IMR-90 (cell line): ENCODE data around the gene SPAAR. TPM values are rescaled to one million over a fixed set of nuclear protein-coding genes. Genes with fewer than 3 reads are reported as not detected.
A peak's percentile ranks its signal among the peaks of the same experiment; 100 is the strongest.

ENCODE experiments used
- ATAC-seq: fragments of 200-7000 bp; cut with Tn5 transposase; 2 replicates; pipeline ENCODE4 v1.9.1; 2020; ENCODE audit warnings: low read depth, mild to moderate bottlenecking, moderate library complexity
- BruUV-seq: library from RNA; stranded (reverse); fragments of 400-500 nt; replicated peaks from 2 replicates; lab custom pipeline; 2021; lab: Mats Ljungman, UMichigan
- CTCF ChIA-PET: fragments of 300-600 bp; formaldehyde crosslinking; extraction: SDS; loops from one replicate; lab custom pipeline; 2021; ENCODE audit warnings: antibody characterized with exemption; lab: Yijun Ruan, JAX
- POLR2A ChIA-PET: fragments of 300-600 bp; sonication (Branson Sonifier 250); formaldehyde crosslinking; loops from one replicate; lab custom pipeline; 2022; ENCODE audit warnings: antibody characterized with exemption; ENCODE audit not compliant: unreplicated experiment; lab: Charles Lee
- DNase-seq: peaks from one replicate; pipeline ENCODE4 v3.0.0; 2013
- H2AFZ ChIP-seq: replicated peaks from 2 replicates; pipeline ENCODE3; 2013; ENCODE audit warnings: low read length, mild to moderate bottlenecking; ENCODE audit not compliant: poor library complexity
- H2AK5ac ChIP-seq: 2 replicates; pipeline ENCODE4 v1.6.1; 2013; ENCODE audit warnings: low read depth, low read length, inconsistent platforms
- H2AK9ac ChIP-seq: replicated peaks from 2 replicates; pipeline ENCODE3; 2013; ENCODE audit warnings: mild to moderate bottlenecking, low read depth, low read length, moderate library complexity; ENCODE audit not compliant: poor library complexity
- H2BK120ac ChIP-seq: 2 replicates; pipeline ENCODE4 v1.6.1; 2013; ENCODE audit warnings: low read depth, low read length, inconsistent platforms
- H2BK15ac ChIP-seq: 3 replicates; pipeline ENCODE4 v1.6.1; 2013; ENCODE audit warnings: low read depth, low read length, inconsistent platforms
- H2BK20ac ChIP-seq: 2 replicates; pipeline ENCODE4 v1.6.1; 2013; ENCODE audit warnings: low read depth, mild to moderate bottlenecking, inconsistent platforms, low read length, moderate library complexity
- H2BK5ac ChIP-seq: 2 replicates; pipeline ENCODE4 v1.6.1; 2013; ENCODE audit warnings: mild to moderate bottlenecking, low read depth, low read length, inconsistent platforms; ENCODE audit not compliant: poor library complexity, severe bottlenecking
- H3K14ac ChIP-seq: replicated peaks from 2 replicates; pipeline ENCODE4 v1.6.1; 2013; ENCODE audit warnings: low read depth, low read length, inconsistent platforms
- H3K18ac ChIP-seq: 2 replicates; pipeline ENCODE4 v1.6.1; 2013; ENCODE audit warnings: low read depth, low read length, control low read depth
- H3K23ac ChIP-seq: 2 replicates; pipeline ENCODE4 v1.6.1; 2013; ENCODE audit warnings: low read depth, low read length, inconsistent platforms
- H3K27ac ChIP-seq: 2 replicates; pipeline ENCODE4 v1.5.1; 2013; ENCODE audit warnings: mild to moderate bottlenecking, control low read depth, low read length; ENCODE audit not compliant: insufficient read depth
- H3K27me3 ChIP-seq: 2 replicates; pipeline ENCODE4 v1.6.1; 2013; ENCODE audit warnings: low read length; ENCODE audit not compliant: control insufficient read depth, insufficient read depth
- H3K36me3 ChIP-seq: 2 replicates; pipeline ENCODE4 v1.6.1; 2013; ENCODE audit warnings: low read length, mixed read lengths; ENCODE audit not compliant: control insufficient read depth, insufficient read depth
- H3K4ac ChIP-seq: 2 replicates; pipeline ENCODE4 v1.6.1; 2013; ENCODE audit warnings: low read depth, low read length, inconsistent platforms
- H3K4me1 ChIP-seq: 2 replicates; pipeline ENCODE4 v1.6.1; 2013; ENCODE audit warnings: low read length, mixed read lengths; ENCODE audit not compliant: control insufficient read depth, insufficient read depth
- H3K4me2 ChIP-seq: 2 replicates; pipeline ENCODE4 v1.6.1; 2013; ENCODE audit warnings: low read depth, mild to moderate bottlenecking, control low read depth, low read length, moderate library complexity
- H3K4me3 ChIP-seq: 2 replicates; pipeline ENCODE4 v1.5.1; 2013; ENCODE audit warnings: low read depth, mild to moderate bottlenecking, control low read depth, low read length, moderate library complexity; ENCODE audit not compliant: insufficient read depth
- H3K56ac ChIP-seq: 2 replicates; pipeline ENCODE4 v1.6.1; 2013; ENCODE audit warnings: low read length, inconsistent platforms; ENCODE audit not compliant: insufficient read depth; ENCODE audit errors: extremely low read depth
- H3K79me1 ChIP-seq, 2 experiments: 2 replicates each; pipeline ENCODE4 v1.6.1; 2013; ENCODE audit warnings: low read length in 2 of 2, inconsistent platforms in 1 of 2, low read depth in 1 of 2
- H3K9ac ChIP-seq: 2 replicates; pipeline ENCODE4 v1.6.1; 2013; ENCODE audit warnings: low read depth, low read length, control low read depth
- H3K9me1 ChIP-seq: 2 replicates; pipeline ENCODE4 v1.6.1; 2013; ENCODE audit warnings: low read length, inconsistent platforms; ENCODE audit not compliant: insufficient read depth
- H3K9me3 ChIP-seq: 2 replicates; pipeline ENCODE4 v1.6.1; 2013; ENCODE audit warnings: low read length; ENCODE audit not compliant: control insufficient read depth, insufficient read depth
- H4K20me1 ChIP-seq: 2 replicates; pipeline ENCODE4 v1.6.1; 2013; ENCODE audit warnings: low read length, inconsistent platforms; ENCODE audit not compliant: insufficient read depth
- H4K5ac ChIP-seq: 2 replicates; pipeline ENCODE4 v1.6.1; 2013; ENCODE audit warnings: mild to moderate bottlenecking, low read depth, low read length, control low read depth
- H4K8ac ChIP-seq, 2 experiments: 2 replicates each; pipeline ENCODE4 v1.6.1; 2013; ENCODE audit warnings: low read depth in 2 of 2, low read length in 2 of 2, control low read depth in 1 of 2, inconsistent platforms in 1 of 2
- H4K91ac ChIP-seq: 2 replicates; pipeline ENCODE4 v1.6.1; 2013; ENCODE audit warnings: low read depth, low read length, inconsistent platforms; ENCODE audit not compliant: insufficient read depth
- BHLHE40 ChIP-seq: fragments of 150-350 bp; IDR thresholded peaks from 2 replicates; pipeline ENCODE4 v1.6.1; 2016; ENCODE audit warnings: mild to moderate bottlenecking, low read depth, low read length
- CEBPB ChIP-seq: IDR thresholded peaks from 2 replicates; pipeline ENCODE4 v1.6.1; 2012; ENCODE audit warnings: low read depth, low read length, improper control_type of control experiment
- ELK1 ChIP-seq: fragments of 150-350 bp; IDR thresholded peaks from 2 replicates; pipeline ENCODE4 v1.6.1; 2016; ENCODE audit warnings: low read depth, mild to moderate bottlenecking, low read length, moderate library complexity, borderline replicate concordance
- FOS ChIP-seq: fragments of 150-350 bp; IDR thresholded peaks from 2 replicates; pipeline ENCODE4 v1.6.1; 2016; ENCODE audit warnings: low read depth, low read length
- MAZ ChIP-seq: IDR thresholded peaks from 2 replicates; pipeline ENCODE4 v1.6.1; 2012; ENCODE audit warnings: low read depth, mild to moderate bottlenecking, low read length, improper control_type of control experiment, moderate library complexity, borderline replicate concordance
- MXI1 ChIP-seq: IDR thresholded peaks from 2 replicates; pipeline ENCODE4 v1.6.1; 2012; ENCODE audit warnings: low read depth, mild to moderate bottlenecking, low read length, moderate library complexity, borderline replicate concordance
- NFE2L2 ChIP-seq: fragments of 150-350 bp; IDR thresholded peaks from 2 replicates; pipeline ENCODE4 v1.6.1; 2016; ENCODE audit warnings: low read depth, mild to moderate bottlenecking, low read length
- POLR2A ChIP-seq: IDR thresholded peaks from 2 replicates; pipeline ENCODE4 v1.6.1; 2012; ENCODE audit warnings: mild to moderate bottlenecking, low read depth, low read length
- RAD21 ChIP-seq: IDR thresholded peaks from 2 replicates; pipeline ENCODE4 v1.6.1; 2012; ENCODE audit warnings: low read length, improper control_type of control experiment
- RCOR1 ChIP-seq: IDR thresholded peaks from 2 replicates; pipeline ENCODE4 v1.6.1; 2012; ENCODE audit warnings: mild to moderate bottlenecking, low read length, improper control_type of control experiment; ENCODE audit not compliant: insufficient replicate concordance
- RFX5 ChIP-seq: IDR thresholded peaks from 2 replicates; pipeline ENCODE4 v1.8.0; 2012; ENCODE audit warnings: low read depth, mild to moderate bottlenecking, low read length, moderate library complexity
- SMC3 ChIP-seq: fragments of 150-350 bp; IDR thresholded peaks from 2 replicates; pipeline ENCODE4 v1.6.1; 2016; ENCODE audit warnings: low read depth, mild to moderate bottlenecking, antibody characterized with exemption, low read length, moderate library complexity
- USF2 ChIP-seq: fragments of 150-350 bp; IDR thresholded peaks from 2 replicates; pipeline ENCODE4 v1.6.1; 2017; ENCODE audit warnings: mild to moderate bottlenecking, antibody characterized with exemption, low read length, low read depth
- WGBS, 2 experiments: methylation state at CpG; one replicate each; pipeline versions ENCODE4 v1.1.5 to v1.1.7; 2013; ENCODE audit warnings: missing lambda C conversion rate in 2 of 2; ENCODE audit not compliant: insufficient read length in 1 of 2; ENCODE audit errors: extremely low coverage in 2 of 2; 5-methylcytosine and 5-hydroxymethylcytosine counted together
- dilution Hi-C: fragments of 300-500 bp; cut with HindIII; formaldehyde crosslinking; loops from one replicate; pipeline ENCODE4 v1.14.3; 2018; ENCODE audit warnings: low sequenced_read_pairs; ENCODE audit not compliant: unreplicated experiment
- in situ Hi-C: fragments of 300-500 bp; cut with MboI; formaldehyde crosslinking; loops from 3 replicates; pipeline ENCODE4 v1.14.3; 2019; ENCODE audit warnings: low sequenced_read_pairs, inconsistent platforms, mixed read lengths
- intact Hi-C: fragments of 100-400 bp; cut with micrococcal nuclease; formaldehyde crosslinking; loops from 2 replicates; pipeline ENCODE4 v1.10.0; 2022
- polyA plus RNA-seq, 3 experiments: library from polyadenylated mRNA; depleted of rRNA; stranded (reverse); fragments of >200 nt; gene quantifications; 2 replicates each; pipeline ENCODE4 v1.2.3, GENCODE V29; 2012; ENCODE audit warnings: low replicate concordance in 1 of 3
- total RNA-seq: library from RNA; depleted of rRNA; stranded (reverse); fragments of >200 nt; gene quantifications from 2 replicates; pipeline ENCODE4 v1.2.3, GENCODE V29; 2012
- TF ChIP-seq, protein P1 (sequence below): conservative IDR thresholded peaks from 2 replicates; pipeline ENCODE4 v1.5.1; 2012; ENCODE audit warnings: mild to moderate bottlenecking, low read depth, low read length, improper control_type of control experiment

Gene SPAAR
- total and polyA plus RNA-seq, 2 of the 4 experiments (the other 2 are of a cell fraction) = 0.18 to 0.32 TPM

GRCh38 chr9:35919212-35920008 lies 10.1 kb downstream of the SPAAR start:
- ChIA-PET CTCF (no interaction called here), POLR2A (no interaction called here)
- Histone ChIP-seq H4K91ac (peak overlapping the region; percentile 43; the same call in 1 of the 2 replicates), H3K9me3 (no peaks in the 10 kb centered on the region), H2AFZ (no peak overlapping the region), H2BK20ac (peak overlapping the region; percentile 53), H3K4me2 (no peak overlapping the region), H3K4me1 (peaks cover 5% of the 10 kb centered on the region), H2AK5ac (0 out of 2 replicates have a peak overlapping the region, but pooled peaks have one; percentile 44), H3K4ac (peak overlapping the region; percentile 77), H3K56ac (no peak overlapping the region), H3K27ac (no peak overlapping the region), H3K23ac (0 out of 2 replicates have a peak overlapping the region, but pooled peaks have one; percentile 56), H2BK120ac (peak overlapping the region; percentile 51), H3K4me3 (no peak overlapping the region), H3K79me1 (no peaks in the 10 kb centered on the region), H2BK15ac (peak overlapping the region; percentile 83; the same call in 2 of the 3 replicates), H3K18ac (peak overlapping the region; percentile 3; the same call in 1 of the 2 replicates), H4K8ac (peak overlapping the region in 1 of 2 experiments; percentile 66; a peak in 1 of 4 replicates), H2BK5ac (peak overlapping the region; percentile 7), H2AK9ac (no peak overlapping the region), H4K5ac (peak overlapping the region; percentile 18; the same call in 1 of the 2 replicates), H3K14ac (no peak overlapping the region), H4K20me1 (no peaks in the 10 kb centered on the region), H3K36me3 (no peaks in the 10 kb centered on the region), H3K9me1 (peaks cover 3% of the 10 kb centered on the region; the same call in 1 of the 2 replicates), H3K27me3 (no peaks in the 10 kb centered on the region), H3K9ac (no peak overlapping the region)
- WGBS, 2 experiments = no CpG with 5 or more reads among the region's 3 CpGs
- intact Hi-C loops = no loop called here
- ATAC-seq (no peak), DNase-seq (no peak)
- dilution Hi-C loops = no loop called here
- no TSS peak for BruUV-seq
- in situ Hi-C loops = no loop called here
- TF ChIP-seq, protein P1, sequence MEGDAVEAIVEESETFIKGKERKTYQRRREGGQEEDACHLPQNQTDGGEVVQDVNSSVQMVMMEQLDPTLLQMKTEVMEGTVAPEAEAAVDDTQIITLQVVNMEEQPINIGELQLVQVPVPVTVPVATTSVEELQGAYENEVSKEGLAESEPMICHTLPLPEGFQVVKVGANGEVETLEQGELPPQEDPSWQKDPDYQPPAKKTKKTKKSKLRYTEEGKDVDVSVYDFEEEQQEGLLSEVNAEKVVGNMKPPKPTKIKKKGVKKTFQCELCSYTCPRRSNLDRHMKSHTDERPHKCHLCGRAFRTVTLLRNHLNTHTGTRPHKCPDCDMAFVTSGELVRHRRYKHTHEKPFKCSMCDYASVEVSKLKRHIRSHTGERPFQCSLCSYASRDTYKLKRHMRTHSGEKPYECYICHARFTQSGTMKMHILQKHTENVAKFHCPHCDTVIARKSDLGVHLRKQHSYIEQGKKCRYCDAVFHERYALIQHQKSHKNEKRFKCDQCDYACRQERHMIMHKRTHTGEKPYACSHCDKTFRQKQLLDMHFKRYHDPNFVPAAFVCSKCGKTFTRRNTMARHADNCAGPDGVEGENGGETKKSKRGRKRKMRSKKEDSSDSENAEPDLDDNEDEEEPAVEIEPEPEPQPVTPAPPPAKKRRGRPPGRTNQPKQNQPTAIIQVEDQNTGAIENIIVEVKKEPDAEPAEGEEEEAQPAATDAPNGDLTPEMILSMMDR = no peak
- no peak for TF ChIP-seq SMC3
- no peak for TF ChIP-seq POLR2A
- no peak for TF ChIP-seq NFE2L2
- no peak for TF ChIP-seq RFX5
- TF ChIP-seq USF2 = no peak
- no peak for TF ChIP-seq RCOR1
- no peak for TF ChIP-seq MAZ
- no peak for TF ChIP-seq RAD21
- no peak for TF ChIP-seq FOS
- TF ChIP-seq ELK1 = no peak
- TF ChIP-seq MXI1 = no peak
- no peak for TF ChIP-seq BHLHE40
- no peak for TF ChIP-seq CEBPB
